ENCODE data around the gene HELZ. TPM values are rescaled to one million over a fixed set of nuclear protein-coding genes. Genes with fewer than 3 reads are reported as not detected.
"Not testable (repeated sequence)": the region's sequence is repeated elsewhere in the genome, so short reads cannot be mapped to it uniquely, and the experiment has no call there.

Gene HELZ
- total RNA-seq, 1 donor from 2014 or later: 19.9 TPM

DNA sequence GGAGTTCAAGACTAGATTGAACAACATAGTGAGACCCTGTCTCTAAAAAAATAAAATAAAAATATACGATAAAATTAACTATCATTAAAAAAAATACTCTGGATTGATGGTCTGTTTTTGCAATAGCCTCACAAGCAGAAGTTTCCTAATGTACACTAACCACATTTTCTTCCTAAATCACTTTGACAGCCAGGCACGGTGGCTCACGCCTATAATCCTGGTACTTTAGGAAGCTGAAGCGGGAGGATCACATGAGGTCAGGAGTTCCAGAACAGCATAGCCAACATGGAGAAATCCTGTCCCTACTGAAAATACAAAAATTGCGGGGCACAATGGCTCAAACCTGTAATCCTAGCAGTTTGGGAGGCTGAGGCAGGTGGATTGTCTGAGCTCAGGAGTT lies 64.7 kb downstream of the HELZ start:
- no peak for ATAC-seq

DNA sequence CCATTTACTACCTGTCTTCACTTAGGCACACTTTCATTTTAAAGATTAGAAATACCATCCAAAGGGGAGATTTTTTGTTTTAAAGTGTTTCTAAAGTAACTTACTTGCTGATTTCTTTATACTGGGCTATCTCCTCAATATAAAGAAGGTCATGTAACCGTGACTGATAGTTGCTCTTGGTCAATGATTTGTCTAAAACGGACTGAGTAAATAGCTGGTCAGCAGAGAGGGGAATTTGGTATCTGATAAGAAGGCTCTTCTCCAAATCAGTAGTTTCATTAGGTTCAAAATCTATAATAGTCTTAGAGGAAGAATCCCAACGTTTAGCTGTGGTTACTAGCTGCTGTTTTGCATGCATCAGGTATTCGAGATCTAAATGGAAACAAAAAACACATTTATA lies 66.4 kb downstream of the HELZ start:
- no peak for ATAC-seq

GRCh38 chr17:67177732-67178131 lies 67.3 kb downstream of the HELZ start:
- ATAC-seq: no peak

DNA sequence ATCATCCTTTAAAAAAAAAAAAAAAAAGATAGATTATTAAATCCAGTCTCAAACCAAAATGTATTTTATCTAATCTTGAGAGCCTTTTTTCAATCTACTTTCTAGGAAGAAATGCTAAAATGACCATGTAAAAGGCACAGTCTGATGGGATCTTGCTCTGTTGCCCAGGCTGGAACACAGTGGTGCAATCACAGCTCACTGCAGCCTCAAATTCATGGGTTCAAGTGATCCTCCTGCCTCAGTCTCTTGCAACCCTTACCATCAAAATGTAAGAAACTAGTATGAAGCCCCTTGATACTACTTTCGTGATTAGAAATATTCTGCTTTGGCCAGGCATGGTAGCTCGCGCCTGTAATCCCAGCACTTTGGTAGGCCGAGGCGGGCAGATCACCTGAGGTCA lies 70.8 kb downstream of the HELZ start:
- ATAC-seq: no peak

DNA sequence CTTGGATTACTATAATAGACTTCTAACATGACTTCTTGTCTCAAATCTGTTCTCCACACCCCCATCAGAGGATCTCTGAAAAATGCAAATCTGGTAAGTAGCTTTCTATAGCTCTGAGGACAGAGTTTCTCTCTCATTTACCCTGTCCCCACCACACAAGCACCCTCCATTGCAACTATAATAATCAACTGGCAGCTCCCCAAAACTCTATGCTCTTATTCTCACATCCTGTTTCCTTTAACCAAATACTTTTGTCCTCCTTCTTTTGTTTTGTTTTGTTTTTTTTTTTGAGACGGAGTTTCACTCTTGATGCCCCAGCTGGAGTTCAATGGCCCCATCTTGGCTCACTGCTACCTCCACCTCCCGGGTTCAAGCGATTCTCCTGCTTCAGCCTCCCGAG lies 73.4 kb downstream of the HELZ start:
- ATAC-seq: no peak

DNA sequence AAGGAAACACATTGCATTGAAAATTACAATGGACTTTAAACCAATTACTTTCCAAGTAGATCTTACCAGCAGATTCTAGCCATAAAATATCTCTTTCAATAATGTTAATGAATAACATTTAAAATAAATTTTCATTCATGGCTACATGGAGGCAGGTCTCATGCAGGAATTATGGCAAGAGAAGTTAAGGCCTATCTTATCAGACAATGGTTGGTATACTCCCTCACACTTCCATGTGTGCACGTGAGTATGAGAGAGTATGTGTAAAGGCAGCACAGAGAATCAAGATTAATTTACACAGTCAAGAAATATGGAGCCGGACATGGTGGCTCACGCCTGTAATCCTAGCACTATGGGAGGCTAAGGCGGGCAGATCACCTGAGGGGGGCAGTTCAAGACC lies 76.5 kb downstream of the HELZ start:
- no peak for ATAC-seq

DNA sequence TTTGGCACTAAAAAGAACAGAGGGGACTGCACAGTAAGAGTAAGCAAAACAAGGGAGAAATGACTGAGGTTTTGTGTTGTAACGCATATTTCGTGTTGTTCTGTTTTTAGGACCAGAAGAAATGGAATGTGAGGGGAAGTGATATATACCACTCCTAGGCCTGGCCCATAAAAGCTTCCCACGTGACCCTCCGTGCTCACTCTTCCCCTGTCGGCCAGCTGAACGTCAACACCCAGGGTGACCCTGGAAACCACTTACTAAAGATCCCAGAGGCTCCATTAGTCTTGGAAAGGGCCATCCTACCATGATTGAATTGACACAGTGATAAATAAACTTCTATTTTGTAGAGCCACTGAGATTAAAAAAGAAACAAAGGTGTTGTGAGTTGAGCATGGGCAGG lies 79.8 kb downstream of the HELZ start:
- no peak for ATAC-seq

GRCh38 chr17:67164302-67164701 lies 80.7 kb downstream of the HELZ start:
- ATAC-seq: no peak

GRCh38 chr17:67162771-67163170 lies 82.2 kb downstream of the HELZ start:
- ATAC-seq: no peak

- ATAC-seq: no peak
These were observed 83.4 kb downstream of the HELZ start for GRCh38 chr17:67161573-67161972.

- no peak for ATAC-seq
These were observed 84.2 kb downstream of the HELZ start for GRCh38 chr17:67160791-67161190.

DNA sequence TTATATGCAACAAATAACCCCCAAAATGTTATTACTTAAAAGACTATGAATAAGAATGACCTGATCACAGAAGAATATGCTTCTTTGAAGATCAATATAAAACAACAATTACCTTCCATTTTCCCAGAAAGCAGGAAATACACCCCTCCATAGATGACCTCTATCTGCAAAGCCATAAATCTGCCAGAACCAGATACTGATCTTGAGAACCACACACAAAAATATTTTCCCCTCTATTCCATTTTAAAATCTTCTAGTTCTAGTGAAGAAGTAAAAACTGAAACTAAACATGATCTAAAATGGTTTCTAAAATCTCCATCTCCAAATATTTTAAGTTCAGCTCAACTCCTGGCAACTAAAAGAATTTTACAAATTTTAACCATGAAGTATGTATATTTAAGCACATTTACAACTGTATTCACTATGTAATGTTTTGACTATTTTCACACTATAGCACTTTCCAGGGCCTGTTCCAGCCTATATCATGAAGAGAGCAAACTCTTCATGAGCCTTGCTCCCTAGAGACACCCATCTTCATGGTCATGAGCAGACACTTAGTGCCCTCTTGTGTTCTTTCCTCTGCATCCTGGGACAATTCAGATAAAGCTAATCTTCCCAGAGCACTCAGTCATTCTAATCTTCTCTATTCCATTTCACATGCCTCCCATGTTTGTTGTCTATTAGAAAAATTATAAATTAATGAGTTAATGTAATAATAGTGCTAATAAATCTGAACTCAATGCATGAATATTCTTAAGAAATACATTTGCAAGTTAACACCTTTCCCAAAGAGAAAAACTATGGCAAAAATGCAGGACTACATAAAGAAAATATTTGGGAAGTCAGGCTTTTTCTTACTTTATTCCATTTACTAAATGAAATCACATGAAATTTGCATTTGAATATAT lies 87.0 kb downstream of the HELZ start:
- peak; percentile 46 for ATAC-seq

GRCh38 chr17:67156269-67157199 lies 88.5 kb downstream of the HELZ start:
- peak; percentile 59 for ATAC-seq

- no peak for ATAC-seq
These were observed 92.2 kb downstream of the HELZ start for GRCh38 chr17:67152824-67153223.

DNA sequence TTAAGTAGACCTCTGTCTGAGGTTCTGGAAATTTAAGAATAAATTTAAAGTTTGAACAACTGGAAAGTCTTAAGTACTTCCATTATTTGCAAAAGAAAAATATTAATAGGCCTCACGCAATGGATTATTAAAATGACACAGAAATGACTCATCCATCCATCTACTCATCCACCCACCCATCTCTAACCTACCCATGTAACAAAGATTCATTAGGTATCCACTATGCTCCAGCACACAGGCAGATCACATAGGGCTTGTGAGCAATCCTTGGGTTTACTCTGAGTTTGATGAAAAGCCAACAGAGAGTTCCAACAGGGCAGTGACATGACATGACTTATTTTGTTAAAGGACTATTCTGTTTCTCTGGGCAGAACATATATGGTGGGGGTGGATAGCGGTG lies 93.3 kb downstream of the HELZ start:
- ATAC-seq: peak; percentile 59

- ATAC-seq: no peak
These were observed 94.2 kb downstream of the HELZ start for GRCh38 chr17:67150826-67151225.

DNA sequence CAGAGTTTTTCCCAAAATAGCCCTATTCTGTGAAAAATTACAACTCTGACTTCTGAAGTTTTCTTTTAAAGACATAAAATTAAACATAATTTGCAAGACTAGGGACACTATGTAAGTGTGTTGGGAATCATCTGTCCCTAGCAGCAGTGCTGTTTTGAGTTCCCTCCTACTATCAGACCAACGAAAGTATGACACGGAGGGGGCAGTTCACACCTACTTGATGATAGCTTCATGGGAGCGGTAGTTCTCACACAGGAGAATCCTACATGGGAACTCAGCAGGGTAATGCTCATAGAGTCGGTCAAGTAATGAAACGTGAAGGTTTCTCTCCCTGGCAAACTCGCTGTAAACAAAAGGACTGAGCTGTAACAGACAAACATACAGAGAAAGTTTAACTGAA lies 96.6 kb downstream of the HELZ start:
- ATAC-seq: no peak

GRCh38 chr17:67145183-67145805 lies 99.7 kb downstream of the HELZ start:
- ATAC-seq: no peak

GRCh38 chr17:67143318-67143717 lies 101.7 kb downstream of the HELZ start:
- ATAC-seq: no peak

GRCh38 chr17:67142030-67142429 lies 103.0 kb downstream of the HELZ start:
- not testable (repeated sequence) for ATAC-seq

DNA sequence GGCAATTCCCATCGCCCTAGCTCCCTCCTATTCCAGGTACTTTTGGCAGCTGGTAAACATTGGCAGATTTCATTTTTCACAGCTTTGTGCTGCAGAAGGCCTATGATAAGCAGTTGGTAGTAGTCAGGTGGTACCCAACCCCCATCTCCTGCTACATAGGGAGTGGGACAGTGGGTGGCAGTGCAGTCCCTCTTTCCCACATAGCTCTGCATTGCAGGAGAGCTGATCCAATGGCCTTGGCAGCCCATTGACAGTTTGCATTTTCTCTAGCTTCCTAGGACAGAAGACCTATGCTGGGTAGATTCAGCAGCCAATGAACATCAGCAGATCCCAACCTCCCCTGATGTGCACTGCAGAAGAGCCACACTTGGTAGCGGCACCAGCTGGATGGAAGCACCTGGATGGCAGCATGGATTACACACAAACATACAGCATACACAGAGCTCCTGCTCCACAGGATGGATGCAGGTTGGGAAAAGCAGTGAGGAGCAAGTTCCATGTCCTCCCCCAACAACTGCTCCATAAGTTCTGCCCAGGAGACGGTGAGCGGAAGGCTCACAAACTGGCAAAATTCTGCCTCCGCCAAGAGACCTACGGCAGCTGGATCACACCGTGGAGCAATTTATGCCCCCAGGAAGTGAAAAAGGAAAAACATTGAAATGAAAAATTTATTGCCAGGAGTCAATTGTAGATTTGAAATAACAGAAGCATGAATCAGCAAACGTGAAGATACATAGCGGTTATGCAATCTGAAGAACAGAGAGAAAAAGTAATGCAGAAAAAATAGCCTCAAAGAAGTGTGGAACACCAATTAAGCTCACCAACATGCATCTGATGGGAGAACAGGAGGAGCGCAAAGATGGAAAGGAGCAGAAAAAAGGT lies 105.0 kb downstream of the HELZ start:
- no peak for ATAC-seq

DNA sequence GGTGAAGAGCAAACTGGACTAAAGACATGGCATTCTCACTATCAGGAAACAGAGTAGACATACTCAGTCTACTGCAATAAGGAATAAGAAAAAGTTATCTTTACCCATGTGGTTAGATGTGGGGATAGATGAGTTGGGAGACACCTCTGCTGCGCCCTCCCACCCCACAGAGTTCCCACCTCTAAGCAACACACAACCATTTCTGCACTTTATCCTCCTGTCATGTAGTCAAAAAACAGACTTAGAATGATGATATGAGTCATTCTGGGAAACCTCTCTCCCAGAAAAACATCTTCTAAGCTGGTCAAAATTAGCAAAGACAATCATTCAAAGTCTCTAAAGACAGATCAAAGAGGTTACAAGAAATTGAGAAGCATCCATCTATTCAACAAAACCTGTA lies 105.7 kb downstream of the HELZ start:
- no peak for ATAC-seq

Data from esophagus mucosa (tissue), 1 donor.